ENCODE data around the gene DAB2IP.

The DAB2IP gene

DNA sequence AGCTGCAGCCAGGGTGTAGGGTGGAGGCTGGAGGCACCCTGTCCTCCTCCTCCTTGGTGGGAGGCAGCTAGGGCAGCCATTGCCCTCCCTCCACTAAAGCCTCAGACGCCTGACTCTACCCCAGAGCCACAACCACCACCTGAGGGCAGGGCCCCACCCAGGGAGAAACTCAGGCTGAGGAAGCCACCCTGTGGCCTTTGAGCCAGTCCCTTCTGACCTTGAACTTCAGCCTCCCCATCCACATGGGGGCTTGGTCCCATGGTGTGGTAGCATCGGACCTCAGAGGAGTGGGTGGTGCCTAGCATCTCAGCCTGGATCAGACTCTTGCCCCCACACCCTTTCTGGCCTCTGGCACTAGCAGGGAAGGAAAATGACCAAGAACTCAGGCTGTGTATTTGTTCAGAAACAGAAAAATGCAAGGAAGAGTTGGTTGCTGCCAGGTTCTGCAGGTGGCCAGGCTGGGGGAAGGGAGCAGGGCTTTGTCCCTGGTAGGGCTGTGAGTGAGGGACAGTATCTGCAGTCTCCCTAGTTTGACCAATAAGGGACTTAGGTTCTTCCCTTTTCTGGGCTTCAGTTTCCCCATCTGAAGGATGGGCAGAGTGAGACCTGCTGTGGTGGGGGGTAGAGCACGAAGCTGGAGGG is 3.2 kb downstream of the DAB2IP start:
- H3F3A ChIP-seq (ENCODE audit: low read depth) = no peaks in the 10 kb centered on the region
- H3K9me3 ChIP-seq (ENCODE audit: insufficient read depth, low read depth, low read length) = no peaks in the 10 kb centered on the region
- no peak overlapping the region for H3K9ac ChIP-seq (ENCODE audit: low read depth, low read length, poor library complexity, severe bottlenecking)
- H3K4me2 ChIP-seq (ENCODE audit: low read depth, low read length, poor library complexity, severe bottlenecking) = peak overlapping the region; percentile 5
- no peaks in the 10 kb centered on the region for H3K9me2 ChIP-seq (replicated peaks; ENCODE audit: low read depth, low read length)
- TF ChIP-seq EZH2phosphoT487 (IDR thresholded peaks at IDR 0.05; ENCODE audit: borderline replicate concordance) = no peak
- TF ChIP-seq, protein P1, sequence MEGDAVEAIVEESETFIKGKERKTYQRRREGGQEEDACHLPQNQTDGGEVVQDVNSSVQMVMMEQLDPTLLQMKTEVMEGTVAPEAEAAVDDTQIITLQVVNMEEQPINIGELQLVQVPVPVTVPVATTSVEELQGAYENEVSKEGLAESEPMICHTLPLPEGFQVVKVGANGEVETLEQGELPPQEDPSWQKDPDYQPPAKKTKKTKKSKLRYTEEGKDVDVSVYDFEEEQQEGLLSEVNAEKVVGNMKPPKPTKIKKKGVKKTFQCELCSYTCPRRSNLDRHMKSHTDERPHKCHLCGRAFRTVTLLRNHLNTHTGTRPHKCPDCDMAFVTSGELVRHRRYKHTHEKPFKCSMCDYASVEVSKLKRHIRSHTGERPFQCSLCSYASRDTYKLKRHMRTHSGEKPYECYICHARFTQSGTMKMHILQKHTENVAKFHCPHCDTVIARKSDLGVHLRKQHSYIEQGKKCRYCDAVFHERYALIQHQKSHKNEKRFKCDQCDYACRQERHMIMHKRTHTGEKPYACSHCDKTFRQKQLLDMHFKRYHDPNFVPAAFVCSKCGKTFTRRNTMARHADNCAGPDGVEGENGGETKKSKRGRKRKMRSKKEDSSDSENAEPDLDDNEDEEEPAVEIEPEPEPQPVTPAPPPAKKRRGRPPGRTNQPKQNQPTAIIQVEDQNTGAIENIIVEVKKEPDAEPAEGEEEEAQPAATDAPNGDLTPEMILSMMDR (conservative IDR thresholded peaks at IDR 0.05; ENCODE audit: low read length) = no peak
- peaks cover 42% of the 10 kb centered on the region for H3K4me1 ChIP-seq (ENCODE audit: insufficient read depth, low read length, poor library complexity, severe bottlenecking)
- H4K20me1 ChIP-seq (ENCODE audit: insufficient read depth, low read length, poor library complexity, severe bottlenecking) = no peaks in the 10 kb centered on the region
- H3K36me3 ChIP-seq (ENCODE audit: insufficient read depth, low read length) = no peaks in the 10 kb centered on the region
- H2AFZ ChIP-seq (ENCODE audit: low read length) = no peak overlapping the region
- H3K27me3 ChIP-seq (ENCODE audit: insufficient read depth, low read length, poor library complexity, severe bottlenecking) = no peaks in the 10 kb centered on the region
- H3K4me3 ChIP-seq (ENCODE audit: low read length, poor library complexity, severe bottlenecking) = no peak overlapping the region
- peaks cover 18% of the 10 kb centered on the region; the same call in 1 of the 2 replicates for H3K79me2 ChIP-seq (ENCODE audit: insufficient read depth, low read length)

DNA sequence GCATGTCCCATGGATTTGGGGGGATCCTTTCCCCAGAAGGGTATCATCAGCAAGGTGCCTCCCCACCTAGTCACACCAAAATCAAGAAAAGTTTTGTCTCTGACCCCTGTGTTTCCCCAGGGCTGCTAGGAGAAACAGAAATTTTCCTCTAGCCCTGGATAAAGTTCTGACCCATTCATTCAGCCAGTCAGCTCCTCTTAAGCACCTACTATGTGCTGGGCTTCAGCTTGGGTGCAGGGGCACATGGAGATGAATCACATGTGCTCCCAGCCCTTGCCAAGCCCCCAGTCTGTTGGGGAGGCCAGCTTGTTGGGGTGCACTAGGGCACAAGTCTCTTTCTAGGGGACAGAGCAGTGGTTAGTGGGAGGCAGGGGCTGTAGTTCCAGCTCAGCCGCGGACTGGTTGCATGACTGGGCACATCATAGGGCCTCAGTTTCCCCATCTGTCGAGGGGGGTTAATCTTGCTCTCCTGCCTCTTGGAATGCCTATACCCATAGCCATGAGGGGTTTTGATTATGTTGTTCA is 3.9 kb downstream of the DAB2IP start:
- TF ChIP-seq EZH2phosphoT487 (IDR thresholded peaks at IDR 0.05; ENCODE audit: borderline replicate concordance) = no peak
- TF ChIP-seq, protein P1 (conservative IDR thresholded peaks at IDR 0.05; ENCODE audit: low read length) = no peak
- Histone ChIP-seq H3K27me3 (ENCODE audit: insufficient read depth, low read length, poor library complexity, severe bottlenecking) (no peaks in the 10 kb centered on the region), H3K36me3 (ENCODE audit: insufficient read depth, low read length) (no peaks in the 10 kb centered on the region), H3K9me3 (ENCODE audit: insufficient read depth, low read depth, low read length) (no peaks in the 10 kb centered on the region), H3F3A (ENCODE audit: low read depth) (no peaks in the 10 kb centered on the region), H3K9me2 (replicated peaks; ENCODE audit: low read depth, low read length) (no peaks in the 10 kb centered on the region), H3K4me2 (ENCODE audit: low read depth, low read length, poor library complexity, severe bottlenecking) (no peak overlapping the region), H3K4me1 (ENCODE audit: insufficient read depth, low read length, poor library complexity, severe bottlenecking) (peaks cover 36% of the 10 kb centered on the region), H2AFZ (ENCODE audit: low read length) (no peak overlapping the region), H3K79me2 (ENCODE audit: insufficient read depth, low read length) (peaks cover 18% of the 10 kb centered on the region; the same call in 1 of the 2 replicates), H3K9ac (ENCODE audit: low read depth, low read length, poor library complexity, severe bottlenecking) (no peak overlapping the region), H4K20me1 (ENCODE audit: insufficient read depth, low read length, poor library complexity, severe bottlenecking) (no peaks in the 10 kb centered on the region), H3K4me3 (ENCODE audit: low read length, poor library complexity, severe bottlenecking) (no peak overlapping the region)

DNA sequence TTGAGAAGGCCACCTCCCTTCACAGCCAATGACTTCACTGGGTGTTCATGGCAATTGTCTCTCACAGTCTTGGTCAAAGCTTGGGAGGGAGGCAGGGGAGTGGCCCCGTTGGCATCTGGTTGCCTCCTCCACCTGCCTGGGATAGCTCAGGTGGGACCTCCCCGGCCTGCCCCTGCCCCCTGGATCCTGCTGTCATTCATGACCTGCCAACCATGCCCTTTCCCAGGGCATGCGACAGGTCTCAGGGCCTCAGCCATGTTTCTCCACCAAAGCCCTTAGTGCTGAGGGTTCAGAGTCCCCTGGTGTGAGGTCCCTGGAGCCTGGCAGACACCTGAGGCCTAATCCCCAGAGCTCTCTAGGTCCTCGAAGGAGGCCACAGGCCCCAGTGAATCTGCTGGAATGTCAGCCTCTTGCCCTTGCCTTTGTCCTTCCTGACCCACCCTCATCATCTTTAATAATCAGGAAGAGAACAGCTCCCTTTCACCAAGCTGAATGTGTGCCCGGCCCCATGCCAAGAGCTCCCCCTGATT is 5.6 kb downstream of the DAB2IP start:
- no peaks in the 10 kb centered on the region for H3K9me2 ChIP-seq (replicated peaks; ENCODE audit: low read depth, low read length)
- no peak overlapping the region for H3K4me2 ChIP-seq (ENCODE audit: low read depth, low read length, poor library complexity, severe bottlenecking)
- no peak overlapping the region for H3K9ac ChIP-seq (ENCODE audit: low read depth, low read length, poor library complexity, severe bottlenecking)
- H3F3A ChIP-seq (ENCODE audit: low read depth) = no peaks in the 10 kb centered on the region
- no peaks in the 10 kb centered on the region for H3K27me3 ChIP-seq (ENCODE audit: insufficient read depth, low read length, poor library complexity, severe bottlenecking)
- TF ChIP-seq EZH2phosphoT487 (IDR thresholded peaks at IDR 0.05; ENCODE audit: borderline replicate concordance) = no peak
- TF ChIP-seq, protein P1 (conservative IDR thresholded peaks at IDR 0.05; ENCODE audit: low read length) = no peak
- peaks cover 15% of the 10 kb centered on the region; the same call in 1 of the 2 replicates for H3K79me2 ChIP-seq (ENCODE audit: insufficient read depth, low read length)
- H3K36me3 ChIP-seq (ENCODE audit: insufficient read depth, low read length) = no peaks in the 10 kb centered on the region
- no peak overlapping the region for H3K4me3 ChIP-seq (ENCODE audit: low read length, poor library complexity, severe bottlenecking)
- H2AFZ ChIP-seq (ENCODE audit: low read length) = no peak overlapping the region
- no peaks in the 10 kb centered on the region for H4K20me1 ChIP-seq (ENCODE audit: insufficient read depth, low read length, poor library complexity, severe bottlenecking)
- peaks cover 24% of the 10 kb centered on the region for H3K4me1 ChIP-seq (ENCODE audit: insufficient read depth, low read length, poor library complexity, severe bottlenecking)
- H3K9me3 ChIP-seq (ENCODE audit: insufficient read depth, low read depth, low read length) = no peaks in the 10 kb centered on the region
